ENCODE measurements around the gene CLK2.

- TF ChIP-seq EZH2 (IDR thresholded peaks at IDR 0.05; ENCODE audit: borderline replicate concordance, low read length) (no peak), CTCF (conservative IDR thresholded peaks at IDR 0.05 in 1 of 2, IDR thresholded peaks at IDR 0.05 in 1 of 2; ENCODE audit: extremely low read depth in 1 of 2, insufficient read depth in 1 of 2, low read depth in 1 of 2, low read length in 2 of 2) (no peak)
Measured at GRCh38 chr1:155286544-155286943, 13.2 kb upstream of the CLK2 start.

Measured in mammary epithelial cell (primary cell).